Kidney (tissue), 14 donors: ENCODE data around the gene DLG2. TPM values are rescaled to one million over a fixed set of nuclear protein-coding genes. Genes with fewer than 3 reads are reported as not detected.

Experiments used
- DNase-seq, 5 donors: peaks; one replicate each; pipeline ENCODE4 v3.0.0-alpha.2; 2013 to 2020
- FAIRE-seq: peaks from 2 replicates; lab custom pipeline; 2012; peaks lifted over from hg19 to GRCh38; lab: Jason Lieb, UNC
- H3K27ac ChIP-seq, 2 donors: one replicate each; pipeline ENCODE4 v1.7.0; 2013; ENCODE audit warnings: low read depth in 2 of 2, low read length in 2 of 2, inconsistent platforms in 1 of 2
- H3K27me3 ChIP-seq: one replicate; pipeline ENCODE4 v1.7.1; 2013; ENCODE audit warnings: low read length, inconsistent platforms; ENCODE audit not compliant: control insufficient read depth, insufficient read depth
- H3K36me3 ChIP-seq, 3 donors: one replicate each; pipeline versions ENCODE4 v1.7.0 to v1.7.1; 2013; ENCODE audit warnings: low read length in 3 of 3, control low read depth in 1 of 3, inconsistent platforms in 1 of 3; ENCODE audit not compliant: insufficient read depth in 3 of 3, control insufficient read depth in 2 of 3
- H3K4me1 ChIP-seq, 3 donors: one replicate each; pipeline versions ENCODE4 v1.7.0 to v1.7.1; 2013; ENCODE audit warnings: low read length in 3 of 3, inconsistent platforms in 1 of 3, low read depth in 1 of 3; ENCODE audit not compliant: control insufficient read depth in 2 of 3, insufficient read depth in 2 of 3
- H3K4me3 ChIP-seq, 3 donors: one replicate each; pipeline versions ENCODE4 v1.7.0 to v1.8.1; 2013; ENCODE audit warnings: low read length in 3 of 3, control low read depth in 1 of 3, inconsistent platforms in 1 of 3
- H3K9ac ChIP-seq, 3 donors: one replicate each; pipeline versions ENCODE4 v1.7.0 to v1.7.1; 2013; ENCODE audit warnings: low read length in 3 of 3, control low read depth in 1 of 3, inconsistent platforms in 1 of 3
- H3K9me3 ChIP-seq, 3 donors: one replicate each; pipeline versions ENCODE4 v1.7.0 to v1.7.1; 2013; ENCODE audit warnings: low read length in 3 of 3, control low read depth in 1 of 3, inconsistent platforms in 1 of 3; ENCODE audit not compliant: control insufficient read depth in 2 of 3, insufficient read depth in 1 of 3
- CTCF ChIP-seq: IDR thresholded peaks from 3 replicates; pipeline ENCODE4 v1.5.1; 2012; ENCODE audit warnings: mild to moderate bottlenecking, moderate library complexity, borderline replicate concordance; ENCODE audit not compliant: insufficient read depth; ENCODE audit errors: extremely low read depth
- intact Hi-C: fragments of 100-400 bp; cut with DNase I; formaldehyde crosslinking; loops from one replicate; pipeline ENCODE4 v1.11.1; 2022
- polyA plus RNA-seq: library from polyadenylated mRNA; stranded (reverse); fragments of 350-450 nt; fragmentation: Illumina TruSeq; extraction: RNeasy Lipid Tissue Mini Kit (QIAGEN cat#74804); gene quantifications from one replicate; pipeline ENCODE4 v1.2.3, GENCODE V29; 2014; ENCODE audit warnings: low read depth, low replicate concordance; ENCODE audit not compliant: insufficient read depth
- total RNA-seq: library from RNA; stranded (reverse); fragmentation: NEBNext Ultra II Directional; extraction: Animal tissue kit (Norgen Biotek cat#: 25700); gene quantifications from one replicate; pipeline ENCODE4 v1.2.1, GENCODE V29; 2021
- donor health status: control.
- donor health status: control.
- donor health status: control.
- donor health status: control.
- donor health status: control.
- donor health status: DM: yes; HTN: yes; CAD: no.
- donor health status: Normal renal cell carcinoma (clear cell type).

DLG2 gene
- total and polyA plus RNA-seq, 2 donors from 2014 or later: 2.9 to 7.2 TPM

- no peaks in the 10 kb centered on the region for H3K36me3 ChIP-seq
- H3K4me3 ChIP-seq: no peak overlapping the region
- no peak overlapping the region for H3K27ac ChIP-seq
- no peaks in the 10 kb centered on the region for H3K27me3 ChIP-seq
- H3K4me1 ChIP-seq: no peaks in the 10 kb centered on the region
- TF ChIP-seq CTCF: no peak
- H3K9ac ChIP-seq: no peak overlapping the region
- FAIRE-seq: no peak
- H3K9me3 ChIP-seq: peaks cover 0 to 4% (median 0%) of the 10 kb centered on the region in 3 donors
- intact Hi-C loops: no loop called here
- DNase-seq: no peak
These were observed 131.2 kb downstream of the DLG2 start for GRCh38 chr11:85495918-85496317.

DNA sequence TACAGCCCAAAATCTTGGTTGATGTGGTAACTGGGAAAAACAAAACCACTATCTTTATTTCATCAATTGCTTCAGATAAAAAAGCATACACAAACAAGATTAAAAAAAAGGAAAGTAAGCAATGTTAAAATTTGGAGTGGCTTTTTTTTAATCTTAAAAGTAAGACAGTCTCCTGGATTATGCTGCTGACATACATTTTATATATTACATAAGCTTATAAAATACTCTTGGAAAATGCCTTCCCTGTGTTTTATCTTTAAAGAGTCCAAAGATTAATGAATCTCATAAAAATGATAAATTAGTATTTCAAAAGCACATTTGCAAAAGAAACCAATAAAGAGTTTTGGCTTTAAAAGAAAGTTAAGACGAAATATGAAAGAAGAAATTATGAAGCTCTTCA is 132.7 kb downstream of the DLG2 start:
- H3K4me3 ChIP-seq: no peak overlapping the region
- H3K27ac ChIP-seq: no peak overlapping the region
- FAIRE-seq (no peak), DNase-seq (peak in 2 of 5 donors; percentile 3 to 57)
- no peaks in the 10 kb centered on the region for H3K27me3 ChIP-seq
- H3K9ac ChIP-seq: no peak overlapping the region
- intact Hi-C loops: no loop called here
- no peaks in the 10 kb centered on the region for H3K36me3 ChIP-seq
- peaks cover 0 to 4% (median 0%) of the 10 kb centered on the region in 3 donors for H3K9me3 ChIP-seq
- no peak for TF ChIP-seq CTCF
- H3K4me1 ChIP-seq: no peaks in the 10 kb centered on the region

- no peak overlapping the region for H3K4me3 ChIP-seq
- DNase-seq (peak in 1 of 5 donors; percentile 35), FAIRE-seq (no peak)
- TF ChIP-seq CTCF: no peak
- no peaks in the 10 kb centered on the region for H3K36me3 ChIP-seq
- H3K27me3 ChIP-seq: no peaks in the 10 kb centered on the region
- H3K27ac ChIP-seq: no peak overlapping the region
- intact Hi-C loops: no loop called here
- H3K9ac ChIP-seq: no peak overlapping the region
- H3K9me3 ChIP-seq: peaks cover 0 to 15% (median 3%) of the 10 kb centered on the region in 3 donors
- no peaks in the 10 kb centered on the region for H3K4me1 ChIP-seq
These were observed 141.2 kb downstream of the DLG2 start for GRCh38 chr11:85485902-85486301.

GRCh38 chr11:85483861-85484260 is 143.3 kb downstream of the DLG2 start:
- H3K9ac ChIP-seq: no peak overlapping the region
- peaks cover 0 to 15% (median 3%) of the 10 kb centered on the region in 3 donors for H3K9me3 ChIP-seq
- no peaks in the 10 kb centered on the region for H3K27me3 ChIP-seq
- H3K4me3 ChIP-seq: no peak overlapping the region
- peak in 1 of 5 donors; percentile 18 for DNase-seq
- no peaks in the 10 kb centered on the region for H3K36me3 ChIP-seq
- H3K4me1 ChIP-seq: no peaks in the 10 kb centered on the region
- no peak overlapping the region for H3K27ac ChIP-seq
- TF ChIP-seq CTCF: no peak
- no peak for FAIRE-seq
- intact Hi-C loops: no loop called here
